Endothelial cell of umbilical vein (primary cell): ENCODE data around the gene DENND1B.

Source experiments
- CTCF ChIP-seq, 2 donors: IDR thresholded peaks; 1 replicate in 1 of 2; 2 replicates in 1 of 2; pipeline ENCODE4 v1.5.1; 2011; ENCODE audit warnings: low read length in 2 of 2, mild to moderate bottlenecking in 2 of 2, moderate library complexity in 2 of 2, control low read depth in 1 of 2, inconsistent platforms in 1 of 2, low read depth in 1 of 2; ENCODE audit not compliant: insufficient read depth in 1 of 2; ENCODE audit errors: extremely low read depth in 1 of 2
- EZH2 ChIP-seq: IDR thresholded peaks from 2 replicates; pipeline ENCODE4 v1.6.1; 2012; ENCODE audit warnings: borderline replicate concordance, low read depth, mild to moderate bottlenecking, moderate library complexity, low read length, inconsistent platforms; ENCODE audit not compliant: severe bottlenecking
- POLR2AphosphoS5 ChIP-seq: IDR thresholded peaks from 2 replicates; pipeline ENCODE4 v1.6.1; 2012; ENCODE audit warnings: low read depth, mild to moderate bottlenecking, control low read depth, low read length, moderate library complexity; ENCODE audit not compliant: insufficient read depth

GRCh38 chr1:197761654-197762053 lies 13.6 kb downstream of the DENND1B start:
- TF ChIP-seq POLR2AphosphoS5, result no peak
- TF ChIP-seq EZH2, result no peak
- TF ChIP-seq CTCF (IDR thresholded peaks at IDR 0.05; ENCODE audit: extremely low read depth in 1 of 2, insufficient read depth in 1 of 2, low read depth in 1 of 2, low read length in 2 of 2), result no peak
